GM19351 (cell line): ENCODE data around the gene ABCC5.

ENCODE experiments used
- ATAC-seq: cut with Tn5 transposase; IDR thresholded peaks from one replicate; pipeline ENCODE4 v1.9.1; 2021; ENCODE audit warnings: mild to moderate bottlenecking, moderate library complexity; ENCODE audit not compliant: unreplicated experiment

ABCC5 gene

GRCh38 chr3:183930086-183930485 is 87.6 kb downstream of the ABCC5 start:
- ATAC-seq = no peak

- ATAC-seq = no peak
These were observed 90.6 kb downstream of the ABCC5 start for GRCh38 chr3:183927059-183927458.

GRCh38 chr3:183924956-183925355 is 92.7 kb downstream of the ABCC5 start:
- no peak for ATAC-seq

- ATAC-seq = no peak
These were observed 93.1 kb downstream of the ABCC5 start for GRCh38 chr3:183924543-183924942.

GRCh38 chr3:183922421-183922820 is 95.3 kb downstream of the ABCC5 start:
- no peak for ATAC-seq

GRCh38 chr3:183921096-183921495 is 96.6 kb downstream of the ABCC5 start:
- ATAC-seq = no peak

- no peak for ATAC-seq
These were observed 97.3 kb downstream of the ABCC5 start for GRCh38 chr3:183920416-183920815.

GRCh38 chr3:183918178-183918577 is 99.5 kb downstream of the ABCC5 start:
- no peak for ATAC-seq

GRCh38 chr3:183917776-183918175 is 99.9 kb downstream of the ABCC5 start:
- ATAC-seq = no peak

GRCh38 chr3:183914856-183915255 is 102.8 kb downstream of the ABCC5 start:
- no peak for ATAC-seq

- no peak for ATAC-seq
These were observed 104.1 kb downstream of the ABCC5 start for GRCh38 chr3:183913580-183913920.

- ATAC-seq = no peak
These were observed 104.6 kb downstream of the ABCC5 start for GRCh38 chr3:183912895-183913579.

GRCh38 chr3:183911763-183912506 is 105.7 kb downstream of the ABCC5 start:
- ATAC-seq = no peak

GRCh38 chr3:183911087-183911486 is 106.6 kb downstream of the ABCC5 start:
- no peak for ATAC-seq

- no peak for ATAC-seq
These were observed 108.6 kb downstream of the ABCC5 start for GRCh38 chr3:183909030-183909600.

- no peak for ATAC-seq
These were observed 109.8 kb downstream of the ABCC5 start for GRCh38 chr3:183907911-183908331.

GRCh38 chr3:183907176-183907575 is 110.5 kb downstream of the ABCC5 start:
- no peak for ATAC-seq

GRCh38 chr3:183906234-183906921 is 111.3 kb downstream of the ABCC5 start:
- ATAC-seq = no peak

GRCh38 chr3:183904833-183905780 is 112.6 kb downstream of the ABCC5 start:
- no peak for ATAC-seq

- no peak for ATAC-seq
These were observed 119.7 kb downstream of the ABCC5 start for GRCh38 chr3:183898028-183898431.
